ENCODE measurements around the gene POU6F2. TPM values are rescaled to one million over a fixed set of nuclear protein-coding genes. Genes with fewer than 3 reads are reported as not detected.
"Not testable (repeated sequence)": the region's sequence is repeated elsewhere in the genome, so short reads cannot be mapped to it uniquely, and the experiment has no call there.

The POU6F2 gene
- total RNA-seq, 3 donors from 2014 or later = under 0.01 TPM; not detected in 2

GRCh38 chr7:38942431-38943051 is 35.2 kb upstream of the POU6F2 start:
- Histone ChIP-seq H3K27ac (no peak overlapping the region), H3K36me3 (no peaks in the 10 kb centered on the region), H3K9me3 (no peaks in the 10 kb centered on the region), H3K27me3 (no peaks in the 10 kb centered on the region), H3K4me1 (no peaks in the 10 kb centered on the region), H3K4me3 (no peak overlapping the region)
- TF ChIP-seq POLR2A (IDR thresholded peaks at IDR 0.05) (no peak), CTCF (IDR thresholded peaks at IDR 0.05) (no peak), POLR2AphosphoS5 (IDR thresholded peaks at IDR 0.05) (no peak)
- intact Hi-C loops (cut with DNase I; ENCODE audit: low total_unique reads) = no loop called here
- no peak for DNase-seq (ENCODE audit: low spot score in 2 of 2)

- H3K9me3 ChIP-seq; H3K27ac ChIP-seq; DNase-seq (ENCODE audit: low spot score in 2 of 2): not testable (repeated sequence)
These were observed 30.2 kb upstream of the POU6F2 start for GRCh38 chr7:38947541-38947940.

GRCh38 chr7:38950309-38950708 is 27.4 kb upstream of the POU6F2 start:
- no peak overlapping the region for H3K4me3 ChIP-seq
- TF ChIP-seq POLR2A (IDR thresholded peaks at IDR 0.05) (no peak), CTCF (IDR thresholded peaks at IDR 0.05) (no peak), POLR2AphosphoS5 (IDR thresholded peaks at IDR 0.05) (no peak)
- intact Hi-C loops (cut with DNase I; ENCODE audit: low total_unique reads) = no loop called here

More at GRCh38 chr7:38947541-38947940, 30.2 kb upstream of the POU6F2 start:
- intact Hi-C loops (cut with DNase I; ENCODE audit: low total_unique reads); H3K36me3 ChIP-seq; H3K4me1 ChIP-seq; H3K27me3 ChIP-seq; H3K4me3 ChIP-seq: not testable (repeated sequence)

GRCh38 chr7:38951213-38951612 is 26.5 kb upstream of the POU6F2 start:
- no peak overlapping the region for H3K27ac ChIP-seq
- no peak for TF ChIP-seq POLR2A (IDR thresholded peaks at IDR 0.05)
- TF ChIP-seq CTCF (IDR thresholded peaks at IDR 0.05) = no peak
- no peak for TF ChIP-seq POLR2AphosphoS5 (IDR thresholded peaks at IDR 0.05)
- H3K9me3 ChIP-seq = no peaks in the 10 kb centered on the region
- H3K4me1 ChIP-seq = no peaks in the 10 kb centered on the region
- intact Hi-C loops (cut with DNase I; ENCODE audit: low total_unique reads) = no loop called here
- no peak for DNase-seq (ENCODE audit: low spot score in 2 of 2)
- no peaks in the 10 kb centered on the region for H3K36me3 ChIP-seq
- H3K27me3 ChIP-seq = peaks cover 0 to 7% of the 10 kb centered on the region in 2 donors
- no peak overlapping the region for H3K4me3 ChIP-seq

More at GRCh38 chr7:38950309-38950708, 27.4 kb upstream of the POU6F2 start:
- Histone ChIP-seq H3K27me3 (peaks cover 0 to under 1% of the 10 kb centered on the region in 2 donors), H3K27ac (no peak overlapping the region), H3K4me1 (no peaks in the 10 kb centered on the region), H3K9me3 (no peaks in the 10 kb centered on the region), H3K36me3 (no peaks in the 10 kb centered on the region)
- DNase-seq (ENCODE audit: low spot score in 2 of 2) = no peak

- DNase-seq (ENCODE audit: low spot score in 2 of 2) = no peak
- intact Hi-C loops (cut with DNase I; ENCODE audit: low total_unique reads) = no loop called here
- no peaks in the 10 kb centered on the region for H3K9me3 ChIP-seq
These were observed 24.5 kb upstream of the POU6F2 start for GRCh38 chr7:38953227-38953626.

More at GRCh38 chr7:38953227-38953626, 24.5 kb upstream of the POU6F2 start:
- no peaks in the 10 kb centered on the region for H3K36me3 ChIP-seq
- H3K4me3 ChIP-seq = no peak overlapping the region
- TF ChIP-seq CTCF (IDR thresholded peaks at IDR 0.05) (no peak), POLR2AphosphoS5 (IDR thresholded peaks at IDR 0.05) (no peak), POLR2A (IDR thresholded peaks at IDR 0.05) (no peak)
- no peak overlapping the region for H3K27ac ChIP-seq
- no peaks in the 10 kb centered on the region for H3K4me1 ChIP-seq
- H3K27me3 ChIP-seq = peaks cover 0 to 7% of the 10 kb centered on the region in 2 donors

Data from breast epithelium (tissue), 4 donors.